ENCODE results near the gene CBX8. TPM values are rescaled to one million over a fixed set of nuclear protein-coding genes. Genes with fewer than 3 reads are reported as not detected.

The CBX8 gene
- total RNA-seq, 1 experiment from 2014 or later, result 11.3 TPM

- ChIA-PET POLR2A (ENCODE audit: unreplicated experiment) (interaction anchor here (0.7 kb wide), 1 partner anchor 877 kb away, joined by 4 read pairs; no protein-coding TSS in a partner anchor), CTCF (interaction anchor here (0.6 kb wide), 2 partner anchors 51 to 149 kb away, joined by 4 to 9 read pairs; no protein-coding TSS in a partner anchor)
- intact Hi-C loops (cut with micrococcal nuclease), result loop anchor here (2.0 to 5.0 kb wide), 2 partner anchors 46 to 75 kb away; partner anchors contain the start of gene CBX8
- Histone ChIP-seq H3K9me2 (replicated peaks; ENCODE audit: low read length) (no peaks in the 10 kb centered on the region), H3K9ac (ENCODE audit: low read length) (peak overlapping the region; percentile 72), H3K27ac (ENCODE audit: low read length) (no peak overlapping the region), H3K27me3 (ENCODE audit: low read length) (peaks cover 39% of the 10 kb centered on the region), H3K9me3 (ENCODE audit: low read length) (no peaks in the 10 kb centered on the region), H3K36me3 (ENCODE audit: low read depth, low read length) (no peaks in the 10 kb centered on the region), H3K4me2 (ENCODE audit: low read length) (peak overlapping the region; percentile 100), H3K4me1 (ENCODE audit: insufficient read depth, low read length) (peaks cover 30% of the 10 kb centered on the region), H4K20me1 (ENCODE audit: low read length) (peaks cover 1% of the 10 kb centered on the region; the same call in 1 of the 2 replicates), H3F3A (ENCODE audit: low read length, unreplicated experiment) (no peaks in the 10 kb centered on the region), H2AFZ (ENCODE audit: low read length) (peak overlapping the region; percentile 89), H3K79me2 (ENCODE audit: low read length) (peaks cover 2% of the 10 kb centered on the region), H3K4me3 (ENCODE audit: low read length) (peak overlapping the region; percentile 82)
- DNase-seq (no peak), ATAC-seq (no peak)
- TF ChIP-seq EZH2phosphoT487 (IDR thresholded peaks at IDR 0.05; ENCODE audit: borderline replicate concordance, low read length), result no peak
- no peak for TF ChIP-seq EZH2 (IDR thresholded peaks at IDR 0.05; ENCODE audit: low read length, unreplicated experiment)
- TF ChIP-seq, protein P1, sequence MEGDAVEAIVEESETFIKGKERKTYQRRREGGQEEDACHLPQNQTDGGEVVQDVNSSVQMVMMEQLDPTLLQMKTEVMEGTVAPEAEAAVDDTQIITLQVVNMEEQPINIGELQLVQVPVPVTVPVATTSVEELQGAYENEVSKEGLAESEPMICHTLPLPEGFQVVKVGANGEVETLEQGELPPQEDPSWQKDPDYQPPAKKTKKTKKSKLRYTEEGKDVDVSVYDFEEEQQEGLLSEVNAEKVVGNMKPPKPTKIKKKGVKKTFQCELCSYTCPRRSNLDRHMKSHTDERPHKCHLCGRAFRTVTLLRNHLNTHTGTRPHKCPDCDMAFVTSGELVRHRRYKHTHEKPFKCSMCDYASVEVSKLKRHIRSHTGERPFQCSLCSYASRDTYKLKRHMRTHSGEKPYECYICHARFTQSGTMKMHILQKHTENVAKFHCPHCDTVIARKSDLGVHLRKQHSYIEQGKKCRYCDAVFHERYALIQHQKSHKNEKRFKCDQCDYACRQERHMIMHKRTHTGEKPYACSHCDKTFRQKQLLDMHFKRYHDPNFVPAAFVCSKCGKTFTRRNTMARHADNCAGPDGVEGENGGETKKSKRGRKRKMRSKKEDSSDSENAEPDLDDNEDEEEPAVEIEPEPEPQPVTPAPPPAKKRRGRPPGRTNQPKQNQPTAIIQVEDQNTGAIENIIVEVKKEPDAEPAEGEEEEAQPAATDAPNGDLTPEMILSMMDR (conservative IDR thresholded peaks at IDR 0.05; ENCODE audit: low read depth, low read length), result no peak
- BruUV-seq (replicated peaks), result no TSS peak
Observed at GRCh38 chr17:79843474-79843815, 46.6 kb upstream of the CBX8 start.

DNA sequence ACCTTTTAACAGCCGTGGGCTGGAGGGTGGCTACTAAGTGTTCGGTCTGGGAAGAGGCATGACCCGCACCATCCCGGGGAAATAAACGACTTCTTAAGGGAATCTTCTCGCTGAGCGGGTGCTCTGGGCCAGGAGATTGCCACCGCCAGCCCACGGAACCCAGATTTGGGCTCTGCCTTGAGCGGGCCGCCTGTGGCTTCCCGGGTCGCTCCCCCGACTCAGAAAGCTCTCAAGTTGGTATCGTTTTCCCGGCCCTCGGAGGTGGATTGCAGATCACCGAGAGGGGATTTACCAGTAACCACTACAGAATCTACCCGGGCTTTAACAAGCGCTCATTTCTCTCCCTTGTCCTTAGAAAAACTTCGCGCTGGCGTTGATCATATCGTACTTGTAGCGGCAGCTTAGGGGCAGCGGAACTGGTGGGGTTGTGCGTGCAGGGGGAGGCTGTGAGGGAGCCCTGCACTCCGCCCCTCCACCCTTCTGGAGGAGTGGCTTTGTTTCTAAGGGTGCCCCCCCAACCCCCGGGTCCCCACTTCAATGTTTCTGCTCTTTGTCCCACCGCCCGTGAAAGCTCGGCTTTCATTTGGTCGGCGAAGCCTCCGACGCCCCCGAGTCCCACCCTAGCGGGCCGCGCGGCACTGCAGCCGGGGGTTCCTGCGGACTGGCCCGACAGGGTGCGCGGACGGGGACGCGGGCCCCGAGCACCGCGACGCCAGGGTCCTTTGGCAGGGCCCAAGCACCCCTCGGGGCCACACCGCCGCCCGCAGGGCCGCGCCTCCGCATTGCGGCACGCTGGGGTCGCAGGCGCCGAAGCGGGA, 46.0 kb upstream of the CBX8 start:
- Histone ChIP-seq H3K27me3 (ENCODE audit: low read length) (peaks cover 39% of the 10 kb centered on the region), H3K4me1 (ENCODE audit: insufficient read depth, low read length) (peaks cover 31% of the 10 kb centered on the region), H3K9me3 (ENCODE audit: low read length) (no peaks in the 10 kb centered on the region), H3K9ac (ENCODE audit: low read length) (no peak overlapping the region; the same call in 1 of the 2 replicates), H3F3A (ENCODE audit: low read length, unreplicated experiment) (no peaks in the 10 kb centered on the region), H3K4me3 (ENCODE audit: low read length) (peak overlapping the region; percentile 82), H3K4me2 (ENCODE audit: low read length) (peak overlapping the region; percentile 100), H3K36me3 (ENCODE audit: low read depth, low read length) (no peaks in the 10 kb centered on the region), H4K20me1 (ENCODE audit: low read length) (peaks cover 7% of the 10 kb centered on the region; the same call in 1 of the 2 replicates), H2AFZ (ENCODE audit: low read length) (peak overlapping the region; percentile 89), H3K79me2 (ENCODE audit: low read length) (peaks cover 8% of the 10 kb centered on the region), H3K27ac (ENCODE audit: low read length) (no peak overlapping the region), H3K9me2 (replicated peaks; ENCODE audit: low read length) (no peaks in the 10 kb centered on the region)
- intact Hi-C loops (cut with micrococcal nuclease), result loop anchor here (2.0 to 5.0 kb wide), 2 partner anchors 46 to 76 kb away; partner anchors contain the start of gene CBX8
- DNase-seq (peak; percentile 34), ATAC-seq (no peak)
- TF ChIP-seq, protein P1 (conservative IDR thresholded peaks at IDR 0.05; ENCODE audit: low read depth, low read length), result 0 out of 2 replicates have a peak, but pooled peaks have one; percentile 10
- TF ChIP-seq EZH2phosphoT487 (IDR thresholded peaks at IDR 0.05; ENCODE audit: borderline replicate concordance, low read length) (peak; percentile 82), EZH2 (IDR thresholded peaks at IDR 0.05; ENCODE audit: low read length, unreplicated experiment) (peak; percentile 96)
- no TSS peak for BruUV-seq (replicated peaks)
- POLR2A ChIA-PET (ENCODE audit: unreplicated experiment), result interaction anchor here (0.6 kb wide), 1 partner anchor 259 kb away, joined by 3 read pairs; no protein-coding TSS in a partner anchor
- CTCF ChIA-PET, result no interaction called here
